ENCODE results near the gene FAM83G.

GRCh38 chr17:18954321-18954720, 50.2 kb downstream of the FAM83G start:
- TF ChIP-seq POLR2AphosphoS5 (IDR thresholded peaks at IDR 0.05; ENCODE audit: borderline replicate concordance, low read depth, low read length): no peak
- TF ChIP-seq EZH2 (IDR thresholded peaks at IDR 0.05): no peak
- no peak for TF ChIP-seq FOXP2 (optimal IDR thresholded peaks at IDR 0.05; ENCODE audit: control extremely low read depth, extremely low read length, insufficient read depth)
